WTC11 (cell line): Measurements from ENCODE around the gene WDPCP.

Experiments
- CTCF ChIP-seq: fragments of 200-600 bp; IDR thresholded peaks from 2 replicates; pipeline ENCODE4 v1.8.0; 2022; ENCODE audit warnings: antibody characterized with exemption
- TEAD4 ChIP-seq: sonication (generic); formaldehyde crosslinking; IDR thresholded peaks from 2 replicates; pipeline ENCODE4 v1.8.0; 2022; ENCODE audit warnings: mild to moderate bottlenecking, missing genetic modification reagents
- ZBTB21 ChIP-seq: sonication (generic); formaldehyde crosslinking; IDR thresholded peaks from 2 replicates; pipeline ENCODE4 v1.8.1; 2023; ENCODE audit warnings: mild to moderate bottlenecking, missing genetic modification reagents, borderline replicate concordance
- TF ChIP-seq, protein P1 (sequence below): sonication (generic); formaldehyde crosslinking; IDR thresholded peaks from 2 replicates; pipeline ENCODE4 v1.8.0; 2022; ENCODE audit warnings: mild to moderate bottlenecking, missing genetic modification reagents

GRCh38 chr2:63628403-63628942 lies 40.2 kb upstream of the WDPCP start:
- no peak for TF ChIP-seq CTCF
- no peak for TF ChIP-seq TEAD4 (CRISPR knock-in tag)
- TF ChIP-seq, protein P1, sequence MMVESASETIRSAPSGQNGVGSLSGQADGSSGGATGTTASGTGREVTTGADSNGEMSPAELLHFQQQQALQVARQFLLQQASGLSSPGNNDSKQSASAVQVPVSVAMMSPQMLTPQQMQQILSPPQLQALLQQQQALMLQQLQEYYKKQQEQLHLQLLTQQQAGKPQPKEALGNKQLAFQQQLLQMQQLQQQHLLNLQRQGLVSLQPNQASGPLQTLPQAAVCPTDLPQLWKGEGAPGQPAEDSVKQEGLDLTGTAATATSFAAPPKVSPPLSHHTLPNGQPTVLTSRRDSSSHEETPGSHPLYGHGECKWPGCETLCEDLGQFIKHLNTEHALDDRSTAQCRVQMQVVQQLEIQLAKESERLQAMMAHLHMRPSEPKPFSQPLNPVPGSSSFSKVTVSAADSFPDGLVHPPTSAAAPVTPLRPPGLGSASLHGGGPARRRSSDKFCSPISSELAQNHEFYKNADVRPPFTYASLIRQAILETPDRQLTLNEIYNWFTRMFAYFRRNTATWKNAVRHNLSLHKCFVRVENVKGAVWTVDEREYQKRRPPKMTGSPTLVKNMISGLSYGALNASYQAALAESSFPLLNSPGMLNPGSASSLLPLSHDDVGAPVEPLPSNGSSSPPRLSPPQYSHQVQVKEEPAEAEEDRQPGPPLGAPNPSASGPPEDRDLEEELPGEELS, result no peak
- no peak for TF ChIP-seq ZBTB21 (CRISPR knock-in tag)
